Testis (tissue), 3 donors: ENCODE measurements around the gene ITSN2. TPM values are rescaled to one million over a fixed set of nuclear protein-coding genes. Genes with fewer than 3 reads are reported as not detected.

Experiments used
- DNase-seq: peaks from one replicate; pipeline ENCODE4 v3.0.0-alpha.2; 2019
- H3K27ac ChIP-seq, 2 donors: fragments of 200-600 bp; sonication (generic); one replicate each; pipeline ENCODE4 v1.5.1; 2019
- H3K27me3 ChIP-seq: fragments of 200-600 bp; sonication (generic); one replicate; pipeline ENCODE4 v1.5.1; 2019
- H3K36me3 ChIP-seq: fragments of 200-600 bp; sonication (generic); one replicate; pipeline ENCODE4 v1.5.1; 2017; ENCODE audit warnings: low read depth; ENCODE audit errors: missing control alignments
- H3K4me1 ChIP-seq: fragments of 200-600 bp; sonication (generic); one replicate; pipeline ENCODE4 v1.5.1; 2019
- H3K4me3 ChIP-seq, 2 donors: fragments of 200-600 bp; sonication (generic); one replicate each; pipeline ENCODE4 v1.5.1; 2017 to 2019
- H3K9me3 ChIP-seq: fragments of 200-600 bp; sonication (generic); one replicate; pipeline ENCODE4 v1.5.1; 2017
- POLR2A ChIP-seq: fragments of 450-650 bp; IDR thresholded peaks from one replicate; pipeline ENCODE4 v1.6.1; 2017; ENCODE audit warnings: antibody characterized with exemption, mild to moderate bottlenecking, moderate library complexity
- WGBS, 2 donors: methylation state at CpG; one replicate each; pipeline ENCODE4 v1.1.5; 2018; 5-methylcytosine and 5-hydroxymethylcytosine counted together
- intact Hi-C: fragments of 100-400 bp; cut with DNase I; formaldehyde crosslinking; loops from one replicate; pipeline ENCODE4 v1.15.1; 2023; ENCODE audit warnings: low total_unique reads
- polyA plus RNA-seq: library from polyadenylated mRNA; stranded (reverse); fragments of 350-450 nt; fragmentation: Illumina TruSeq; extraction: RNeasy Lipid Tissue Mini Kit (QIAGEN cat#74804); gene quantifications from one replicate; pipeline ENCODE4 v1.2.3, GENCODE V29; 2014; ENCODE audit warnings: low read depth, low replicate concordance; ENCODE audit not compliant: insufficient read depth
- total RNA-seq, 2 donors: library from RNA; depleted of rRNA; stranded (reverse); fragments of >200 nt; gene quantifications; one replicate each; pipeline ENCODE4 v1.2.3, GENCODE V29; 2016
- TF ChIP-seq, protein P1 (sequence below), 3 experiments: fragments of 450-650 bp in 2 of 3; fragments of 200-600 bp in 1 of 3; sonication (generic) in 1 of 3; IDR thresholded peaks; one replicate each; pipeline ENCODE4 v1.5.1; 2016 to 2019; ENCODE audit warnings: antibody characterized with exemption in 3 of 3, mild to moderate bottlenecking in 2 of 3, moderate library complexity in 1 of 3

ITSN2 gene
- total and polyA plus RNA-seq, 3 donors from 2014 or later: 9.1 to 53.8 (median 43.4) TPM

DNA sequence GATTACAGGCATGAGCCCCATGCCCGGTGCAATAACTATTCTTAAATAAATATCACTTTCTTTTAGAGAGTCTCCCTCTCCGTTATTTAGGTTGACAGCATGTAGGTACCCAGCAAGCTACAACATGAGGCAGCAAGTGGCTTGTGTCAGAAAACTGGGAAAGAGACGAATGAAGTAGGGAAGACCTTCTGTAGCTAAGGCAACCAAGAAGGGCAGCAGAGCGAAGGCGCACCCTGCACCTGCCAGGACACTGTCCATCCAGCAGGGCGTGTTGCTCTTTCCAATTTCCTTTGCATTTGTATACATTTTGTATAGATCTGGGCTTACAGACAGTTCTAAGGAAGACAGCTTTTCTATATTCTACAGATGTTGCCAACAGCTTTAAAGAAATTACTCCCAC is 137.4 kb downstream of the ITSN2 start:
- intact Hi-C loops: no loop called here
- no peak overlapping the region for H3K27ac ChIP-seq
- no peaks in the 10 kb centered on the region for H3K36me3 ChIP-seq
- TF ChIP-seq, protein P1, sequence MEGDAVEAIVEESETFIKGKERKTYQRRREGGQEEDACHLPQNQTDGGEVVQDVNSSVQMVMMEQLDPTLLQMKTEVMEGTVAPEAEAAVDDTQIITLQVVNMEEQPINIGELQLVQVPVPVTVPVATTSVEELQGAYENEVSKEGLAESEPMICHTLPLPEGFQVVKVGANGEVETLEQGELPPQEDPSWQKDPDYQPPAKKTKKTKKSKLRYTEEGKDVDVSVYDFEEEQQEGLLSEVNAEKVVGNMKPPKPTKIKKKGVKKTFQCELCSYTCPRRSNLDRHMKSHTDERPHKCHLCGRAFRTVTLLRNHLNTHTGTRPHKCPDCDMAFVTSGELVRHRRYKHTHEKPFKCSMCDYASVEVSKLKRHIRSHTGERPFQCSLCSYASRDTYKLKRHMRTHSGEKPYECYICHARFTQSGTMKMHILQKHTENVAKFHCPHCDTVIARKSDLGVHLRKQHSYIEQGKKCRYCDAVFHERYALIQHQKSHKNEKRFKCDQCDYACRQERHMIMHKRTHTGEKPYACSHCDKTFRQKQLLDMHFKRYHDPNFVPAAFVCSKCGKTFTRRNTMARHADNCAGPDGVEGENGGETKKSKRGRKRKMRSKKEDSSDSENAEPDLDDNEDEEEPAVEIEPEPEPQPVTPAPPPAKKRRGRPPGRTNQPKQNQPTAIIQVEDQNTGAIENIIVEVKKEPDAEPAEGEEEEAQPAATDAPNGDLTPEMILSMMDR (IDR thresholded peaks at IDR 0.05): no peak
- no peak for TF ChIP-seq POLR2A
- H3K9me3 ChIP-seq: no peaks in the 10 kb centered on the region
- no peaks in the 10 kb centered on the region for H3K27me3 ChIP-seq
- H3K4me3 ChIP-seq: no peak overlapping the region
- H3K4me1 ChIP-seq: no peaks in the 10 kb centered on the region
- no peak for DNase-seq
- 80 to 89% methylated on average over 6 of the region's 6 CpGs for WGBS, 2 donors

DNA sequence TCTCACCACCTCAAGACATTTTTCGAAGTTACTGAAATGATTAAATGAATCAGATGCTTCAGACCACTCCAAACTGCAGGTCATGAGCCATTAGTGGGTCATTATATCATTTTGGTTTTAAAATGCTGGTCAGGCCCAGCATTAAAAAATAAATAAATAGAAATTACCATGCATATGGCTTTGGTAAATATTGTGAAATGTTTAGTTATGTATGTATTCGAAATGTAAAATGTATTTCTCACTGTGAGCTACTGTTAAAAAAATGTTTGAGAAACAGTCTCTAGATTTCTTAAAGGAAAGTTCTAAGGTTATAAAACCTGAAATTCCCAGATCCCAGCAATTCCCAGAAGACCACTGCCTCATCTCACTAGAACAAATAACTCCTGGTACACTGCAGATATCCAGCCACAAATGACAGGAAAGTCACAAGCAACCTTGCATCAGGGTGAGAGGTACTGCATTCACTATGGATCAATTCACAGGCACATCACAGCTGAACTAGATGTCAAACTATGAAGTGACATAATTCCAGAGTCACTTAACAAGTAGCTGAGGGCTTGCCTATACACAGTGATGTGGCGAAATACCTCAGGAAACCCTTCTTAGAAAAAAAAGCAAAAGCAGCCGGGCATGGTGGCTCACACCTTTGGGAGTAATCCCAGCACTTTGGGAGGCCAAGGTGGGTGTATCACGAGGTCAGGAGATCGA is 138.8 kb downstream of the ITSN2 start:
- TF ChIP-seq, protein P1 (IDR thresholded peaks at IDR 0.05): no peak
- TF ChIP-seq POLR2A: no peak
- H3K27ac ChIP-seq: no peak overlapping the region
- no peaks in the 10 kb centered on the region for H3K36me3 ChIP-seq
- DNase-seq: no peak
- H3K4me3 ChIP-seq: no peak overlapping the region
- no peaks in the 10 kb centered on the region for H3K27me3 ChIP-seq
- no peaks in the 10 kb centered on the region for H3K4me1 ChIP-seq
- 92 to 97% methylated on average over 6 of the region's 6 CpGs for WGBS, 2 donors
- no peaks in the 10 kb centered on the region for H3K9me3 ChIP-seq
- intact Hi-C loops: no loop called here

DNA sequence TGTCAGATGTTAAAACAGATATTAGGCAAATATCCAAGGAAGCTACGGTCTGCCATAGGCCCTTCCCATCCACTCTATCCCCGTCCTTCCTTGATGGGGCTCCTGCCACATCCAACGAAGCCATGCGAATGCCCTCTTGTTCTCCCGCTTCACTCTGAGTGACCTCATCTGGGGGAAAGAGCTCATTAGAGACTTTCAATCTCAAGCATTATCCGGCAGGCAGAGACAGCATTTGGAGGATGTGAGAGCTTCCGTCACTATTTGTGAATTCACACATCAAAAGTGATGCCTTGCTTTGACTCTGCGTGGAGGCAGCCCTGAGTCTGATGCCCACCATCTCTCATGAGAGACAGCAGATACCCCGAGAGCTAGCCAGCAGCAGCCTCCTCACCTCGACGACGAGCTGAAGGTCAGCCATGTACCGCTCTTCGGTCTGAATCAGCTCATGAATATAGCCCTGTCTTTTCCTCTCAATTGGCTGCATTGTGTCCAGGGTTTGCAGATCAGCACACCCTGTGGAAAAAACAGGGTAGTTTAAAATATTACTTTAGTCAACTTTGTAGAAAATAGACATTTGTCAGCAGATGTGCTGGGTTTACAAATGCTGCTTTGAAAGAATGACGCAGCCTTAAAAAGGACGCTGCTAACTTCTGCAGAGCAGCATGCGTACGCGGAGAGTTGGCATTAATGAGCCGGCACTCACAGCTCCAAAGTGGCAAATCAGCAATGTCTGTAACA is 139.6 kb downstream of the ITSN2 start:
- no peak for DNase-seq
- Histone ChIP-seq H3K4me3 (no peak overlapping the region), H3K36me3 (no peaks in the 10 kb centered on the region), H3K27ac (no peak overlapping the region), H3K4me1 (no peaks in the 10 kb centered on the region), H3K9me3 (no peaks in the 10 kb centered on the region), H3K27me3 (no peaks in the 10 kb centered on the region)
- 88 to 92% methylated on average over 20 of the region's 20 CpGs for WGBS, 2 donors
- intact Hi-C loops: no loop called here
- TF ChIP-seq POLR2A: no peak
- TF ChIP-seq, protein P1 (IDR thresholded peaks at IDR 0.05): no peak

DNA sequence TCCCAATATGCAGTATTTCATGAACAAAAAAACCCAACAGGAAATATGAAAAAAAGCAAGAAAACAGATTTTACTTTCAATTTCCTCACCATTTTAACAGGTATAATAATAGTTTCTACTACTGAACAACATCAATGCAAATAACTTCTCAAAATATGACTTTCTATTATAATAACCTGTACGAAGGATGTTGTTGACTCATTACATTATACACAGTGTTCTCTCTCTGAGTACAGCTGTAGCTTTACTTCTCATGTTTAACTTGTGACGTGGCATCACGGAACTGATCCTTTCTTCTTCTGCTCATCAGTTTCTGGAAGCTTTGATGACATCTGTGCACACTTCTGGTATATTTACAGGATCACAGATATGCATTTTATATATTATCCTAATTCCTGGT is 145.5 kb downstream of the ITSN2 start:
- Histone ChIP-seq H3K9me3 (no peaks in the 10 kb centered on the region), H3K27me3 (no peaks in the 10 kb centered on the region), H3K36me3 (no peaks in the 10 kb centered on the region), H3K4me1 (no peaks in the 10 kb centered on the region), H3K4me3 (no peak overlapping the region), H3K27ac (no peak overlapping the region)
- WGBS, 2 donors: 93 to 94% methylated on average over 3 of the region's 3 CpGs
- TF ChIP-seq POLR2A: no peak
- TF ChIP-seq, protein P1 (IDR thresholded peaks at IDR 0.05): no peak
- DNase-seq: no peak
- intact Hi-C loops: no loop called here
